GM12872 (cell line): ENCODE results near the gene CEP68.

ENCODE experiments used
- CTCF ChIP-seq: IDR thresholded peaks from 3 replicates; pipeline ENCODE4 v1.5.1; 2011; ENCODE audit warnings: low read depth, mild to moderate bottlenecking, low read length, moderate library complexity; ENCODE audit not compliant: insufficient read depth

Gene CEP68

GRCh38 chr2:65133626-65134025 lies 77.4 kb downstream of the CEP68 start:
- no peak for TF ChIP-seq CTCF

GRCh38 chr2:65134158-65134557 lies 77.9 kb downstream of the CEP68 start:
- TF ChIP-seq CTCF = no peak

- TF ChIP-seq CTCF = no peak
These were observed 80.0 kb downstream of the CEP68 start for GRCh38 chr2:65136253-65136652.
